ENCODE data around the gene WDR93.
"Not testable (repeated sequence)": the region's sequence is repeated elsewhere in the genome, so short reads cannot be mapped to it uniquely, and the experiment has no call there.

The WDR93 gene

DNA sequence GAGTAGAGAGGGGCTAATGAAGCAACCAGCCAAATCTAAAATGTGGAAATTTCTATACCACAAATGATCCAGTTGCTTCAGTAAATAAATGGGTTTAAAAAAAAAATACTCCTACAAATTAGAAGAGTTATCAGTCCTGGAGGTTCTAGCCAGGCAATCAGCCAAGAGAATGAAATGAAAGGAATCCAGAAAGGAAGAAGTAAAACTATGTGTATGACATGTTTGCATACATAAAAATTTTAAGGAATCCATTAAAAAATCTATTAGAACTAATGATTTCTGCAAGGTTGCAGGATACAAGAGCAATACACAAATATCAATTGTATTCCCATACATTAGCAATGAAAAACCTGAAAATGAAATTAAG lies 95.1 kb downstream of the WDR93 start:
- Histone ChIP-seq H3K4me1 (ENCODE audit: control insufficient read depth in 1 of 2, insufficient read depth in 2 of 2, low read length in 2 of 2) (peaks cover 22 to 27% of the 10 kb centered on the region in 2 experiments), H3K4ac (ENCODE audit: low read depth, low read length) (no peak overlapping the region), H3K4me3 (ENCODE audit: low read depth, low read length) (no peak overlapping the region), H3K4me2 (ENCODE audit: low read length) (no peak overlapping the region), H3K9me3 (ENCODE audit: insufficient read depth, low read depth, low read length) (peaks cover 2% of the 10 kb centered on the region), H3K18ac (ENCODE audit: low read length) (no peak overlapping the region), H3K79me1 (ENCODE audit: low read length) (peaks cover 5% of the 10 kb centered on the region), H3K79me2 (ENCODE audit: control insufficient read depth, insufficient read depth, low read length, poor library complexity) (no peaks in the 10 kb centered on the region), H3K36me3 (ENCODE audit: control insufficient read depth in 1 of 2, insufficient read depth in 2 of 2, low read length in 2 of 2) (no peaks in the 10 kb centered on the region), H3K9ac (ENCODE audit: low read length) (no peak overlapping the region), H3K23ac (ENCODE audit: low read length) (no peak overlapping the region), H2BK12ac (ENCODE audit: low read length) (no peak overlapping the region), H2BK5ac (ENCODE audit: low read depth, low read length, poor library complexity) (no peak overlapping the region), H3K14ac (ENCODE audit: low read length) (no peak overlapping the region), H2AFZ (ENCODE audit: insufficient read depth, low read length, poor library complexity) (no peak overlapping the region), H4K8ac (ENCODE audit: low read depth, low read length) (no peak overlapping the region), H2BK120ac (ENCODE audit: insufficient read depth, low read length, poor library complexity) (no peak overlapping the region), H3K27me3 (ENCODE audit: insufficient read depth, low read length) (no peaks in the 10 kb centered on the region), H4K12ac (ENCODE audit: low read depth, low read length) (no peak overlapping the region), H2AK5ac (ENCODE audit: low read length) (no peak overlapping the region), H4K91ac (ENCODE audit: low read depth, low read length) (no peak overlapping the region), H3K27ac (ENCODE audit: low read depth, low read length) (no peak overlapping the region)
- peak in 1 of 2 donors; percentile 4 for DNase-seq

DNA sequence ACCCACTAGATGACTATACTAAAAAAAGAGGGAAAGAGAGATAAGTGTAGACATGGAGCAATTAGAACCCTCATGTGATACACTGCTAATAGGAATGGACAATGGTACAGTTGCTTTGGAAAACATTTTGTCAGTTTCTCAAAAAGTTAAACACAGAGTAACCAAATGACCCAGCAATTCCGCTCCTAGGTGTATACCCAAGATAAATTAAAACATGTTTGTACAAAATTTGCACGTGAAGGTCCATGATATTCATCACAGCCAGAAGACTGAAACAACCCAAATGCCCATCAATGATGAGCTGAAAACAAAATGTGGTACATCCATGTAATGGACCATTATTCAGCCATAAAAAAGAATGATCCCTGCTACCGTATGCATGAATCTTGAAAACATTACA lies 97.3 kb downstream of the WDR93 start:
- H3K9me3 ChIP-seq (ENCODE audit: insufficient read depth, low read depth, low read length): peaks cover 4% of the 10 kb centered on the region
- H3K79me2 ChIP-seq (ENCODE audit: control insufficient read depth, insufficient read depth, low read length, poor library complexity): no peaks in the 10 kb centered on the region
- H2BK12ac ChIP-seq (ENCODE audit: low read length): no peak overlapping the region
- no peak overlapping the region for H2BK5ac ChIP-seq (ENCODE audit: low read depth, low read length, poor library complexity)
- WGBS (ENCODE audit: extremely low coverage, insufficient coverage, insufficient read length): no CpG with 5 or more reads among the region's 3 CpGs
- no peaks in the 10 kb centered on the region for H3K36me3 ChIP-seq (ENCODE audit: control insufficient read depth in 1 of 2, insufficient read depth in 2 of 2, low read length in 2 of 2)
- no peak overlapping the region for H2AFZ ChIP-seq (ENCODE audit: insufficient read depth, low read length, poor library complexity)
- no peak overlapping the region for H3K27ac ChIP-seq (ENCODE audit: low read depth, low read length)
- no peaks in the 10 kb centered on the region for H3K27me3 ChIP-seq (ENCODE audit: insufficient read depth, low read length)
- no peak overlapping the region for H4K8ac ChIP-seq (ENCODE audit: low read depth, low read length)
- H3K14ac ChIP-seq (ENCODE audit: low read length): no peak overlapping the region
- H4K91ac ChIP-seq (ENCODE audit: low read depth, low read length): no peak overlapping the region
- peaks cover 8 to 11% of the 10 kb centered on the region in 2 experiments for H3K4me1 ChIP-seq (ENCODE audit: control insufficient read depth in 1 of 2, insufficient read depth in 2 of 2, low read length in 2 of 2)
- no peak overlapping the region for H3K4me2 ChIP-seq (ENCODE audit: low read length)
- H3K9ac ChIP-seq (ENCODE audit: low read length): no peak overlapping the region
- H3K23ac ChIP-seq (ENCODE audit: low read length): no peak overlapping the region
- no peak overlapping the region for H4K12ac ChIP-seq (ENCODE audit: low read depth, low read length)
- no peak overlapping the region for H3K4me3 ChIP-seq (ENCODE audit: low read depth, low read length)
- H3K4ac ChIP-seq (ENCODE audit: low read depth, low read length): no peak overlapping the region
- no peak overlapping the region for H3K18ac ChIP-seq (ENCODE audit: low read length)
- DNase-seq: no peak
- peaks cover 2% of the 10 kb centered on the region for H3K79me1 ChIP-seq (ENCODE audit: low read length)
- no peak overlapping the region for H2AK5ac ChIP-seq (ENCODE audit: low read length)
- H2BK120ac ChIP-seq (ENCODE audit: insufficient read depth, low read length, poor library complexity): no peak overlapping the region

DNA sequence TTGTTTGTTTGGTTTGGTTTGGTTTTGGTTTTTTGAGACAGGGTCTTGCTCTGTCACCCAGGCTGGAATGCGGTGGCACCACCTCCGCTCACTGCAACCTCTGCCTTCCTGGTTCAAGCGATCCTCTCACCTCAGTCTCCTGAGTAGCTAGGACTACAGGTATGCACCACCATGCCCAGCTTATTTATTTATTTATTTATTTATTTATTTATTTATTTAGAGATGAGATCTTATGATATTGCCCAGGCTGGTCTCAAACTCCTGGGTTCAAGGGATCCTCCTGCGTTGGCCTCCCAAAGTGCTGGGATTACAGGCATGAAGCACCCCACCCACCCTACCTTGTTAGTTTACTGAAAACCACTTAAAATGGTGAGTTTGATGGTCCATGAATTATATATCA lies 98.0 kb downstream of the WDR93 start:
- not testable (repeated sequence) for H4K12ac ChIP-seq (ENCODE audit: low read depth, low read length); H3K9me3 ChIP-seq (ENCODE audit: insufficient read depth, low read depth, low read length); H3K4ac ChIP-seq (ENCODE audit: low read depth, low read length); H4K91ac ChIP-seq (ENCODE audit: low read depth, low read length); H2BK120ac ChIP-seq (ENCODE audit: insufficient read depth, low read length, poor library complexity); H3K23ac ChIP-seq (ENCODE audit: low read length); H2AFZ ChIP-seq (ENCODE audit: insufficient read depth, low read length, poor library complexity); H2BK12ac ChIP-seq (ENCODE audit: low read length); H3K4me2 ChIP-seq (ENCODE audit: low read length); H3K18ac ChIP-seq (ENCODE audit: low read length); H2BK5ac ChIP-seq (ENCODE audit: low read depth, low read length, poor library complexity); H3K27ac ChIP-seq (ENCODE audit: low read depth, low read length); H3K79me1 ChIP-seq (ENCODE audit: low read length); H3K4me1 ChIP-seq (ENCODE audit: control insufficient read depth in 1 of 2, insufficient read depth in 2 of 2, low read length in 2 of 2); H4K8ac ChIP-seq (ENCODE audit: low read depth, low read length); DNase-seq; H3K27me3 ChIP-seq (ENCODE audit: insufficient read depth, low read length); H3K9ac ChIP-seq (ENCODE audit: low read length); H3K79me2 ChIP-seq (ENCODE audit: control insufficient read depth, insufficient read depth, low read length, poor library complexity); H2AK5ac ChIP-seq (ENCODE audit: low read length); H3K4me3 ChIP-seq (ENCODE audit: low read depth, low read length); H3K14ac ChIP-seq (ENCODE audit: low read length); H3K36me3 ChIP-seq (ENCODE audit: control insufficient read depth in 1 of 2, insufficient read depth in 2 of 2, low read length in 2 of 2)
- WGBS (ENCODE audit: extremely low coverage, insufficient coverage, insufficient read length): no CpG with 5 or more reads among the region's 4 CpGs

DNA sequence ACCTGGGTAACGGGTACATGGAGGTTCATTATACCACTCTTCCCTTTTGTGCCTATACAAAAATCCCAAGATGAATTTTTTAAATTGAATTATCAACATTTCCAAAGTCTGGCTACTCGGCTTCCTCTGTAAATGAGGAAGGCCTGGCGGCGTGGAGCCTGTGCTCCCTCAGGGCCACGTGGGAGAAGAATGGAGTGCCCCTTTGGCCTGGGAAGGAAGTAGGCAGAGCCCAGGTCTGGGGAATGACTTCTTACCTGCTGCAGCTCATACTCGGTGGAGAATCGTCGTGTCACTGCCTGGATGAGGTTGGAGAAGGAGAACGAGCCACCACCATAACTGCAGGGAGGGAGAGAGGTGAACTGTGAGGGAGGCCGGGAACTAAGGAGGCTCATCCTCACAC lies 99.6 kb downstream of the WDR93 start:
- Histone ChIP-seq H4K8ac (ENCODE audit: low read depth, low read length) (no peak overlapping the region), H4K12ac (ENCODE audit: low read depth, low read length) (no peak overlapping the region), H3K36me3 (ENCODE audit: control insufficient read depth in 1 of 2, insufficient read depth in 2 of 2, low read length in 2 of 2) (no peaks in the 10 kb centered on the region), H3K79me2 (ENCODE audit: control insufficient read depth, insufficient read depth, low read length, poor library complexity) (no peaks in the 10 kb centered on the region), H3K18ac (ENCODE audit: low read length) (no peak overlapping the region), H3K9me3 (ENCODE audit: insufficient read depth, low read depth, low read length) (peaks cover 4% of the 10 kb centered on the region), H3K9ac (ENCODE audit: low read length) (no peak overlapping the region), H2BK5ac (ENCODE audit: low read depth, low read length, poor library complexity) (no peak overlapping the region), H3K4ac (ENCODE audit: low read depth, low read length) (no peak overlapping the region), H2BK12ac (ENCODE audit: low read length) (no peak overlapping the region), H4K91ac (ENCODE audit: low read depth, low read length) (no peak overlapping the region), H3K27ac (ENCODE audit: low read depth, low read length) (no peak overlapping the region), H3K27me3 (ENCODE audit: insufficient read depth, low read length) (no peaks in the 10 kb centered on the region), H3K4me2 (ENCODE audit: low read length) (no peak overlapping the region), H2AK5ac (ENCODE audit: low read length) (peak overlapping the region; percentile 41), H3K14ac (ENCODE audit: low read length) (peak overlapping the region; percentile 40), H3K79me1 (ENCODE audit: low read length) (no peaks in the 10 kb centered on the region), H3K4me3 (ENCODE audit: low read depth, low read length) (no peak overlapping the region), H2AFZ (ENCODE audit: insufficient read depth, low read length, poor library complexity) (no peak overlapping the region), H2BK120ac (ENCODE audit: insufficient read depth, low read length, poor library complexity) (no peak overlapping the region), H3K23ac (ENCODE audit: low read length) (no peak overlapping the region), H3K4me1 (ENCODE audit: control insufficient read depth in 1 of 2, insufficient read depth in 2 of 2, low read length in 2 of 2) (no peaks in the 10 kb centered on the region)
- WGBS (ENCODE audit: extremely low coverage, insufficient coverage, insufficient read length): no CpG with 5 or more reads among the region's 10 CpGs
- DNase-seq: no peak
